NCI-H2227 treated with DMSO at 0.1 percent for 48 hours (cell line): ENCODE data around the gene ANKRD50.

Experiments
- DNase-seq: peaks from one replicate; lab custom pipeline; 2025; lab: John Stamatoyannopoulos, UW

Gene ANKRD50

GRCh38 chr4:124633285-124633941 is 79.1 kb downstream of the ANKRD50 start:
- no peak for DNase-seq

GRCh38 chr4:124632439-124632838 is 80.1 kb downstream of the ANKRD50 start:
- no peak for DNase-seq

DNA sequence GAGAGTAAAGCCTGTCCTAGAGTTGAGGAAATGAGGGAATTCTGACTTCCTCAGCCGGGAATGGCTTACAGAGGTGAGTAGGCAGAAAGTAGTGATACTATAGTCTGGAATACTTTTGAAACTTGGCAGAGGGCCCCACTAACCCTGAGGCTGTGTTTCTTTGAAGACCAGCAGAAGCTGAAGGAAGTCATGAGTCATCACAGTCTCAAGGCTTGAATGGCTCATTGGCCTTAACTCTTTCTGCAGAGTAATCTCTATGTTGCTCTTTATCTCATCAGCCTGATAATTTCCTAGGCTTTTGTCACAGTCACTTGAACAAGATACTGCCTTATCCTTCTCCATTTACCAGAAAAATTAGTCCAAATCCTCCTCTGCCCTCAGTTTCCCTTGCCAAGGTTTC is 80.8 kb downstream of the ANKRD50 start:
- no peak for DNase-seq

DNA sequence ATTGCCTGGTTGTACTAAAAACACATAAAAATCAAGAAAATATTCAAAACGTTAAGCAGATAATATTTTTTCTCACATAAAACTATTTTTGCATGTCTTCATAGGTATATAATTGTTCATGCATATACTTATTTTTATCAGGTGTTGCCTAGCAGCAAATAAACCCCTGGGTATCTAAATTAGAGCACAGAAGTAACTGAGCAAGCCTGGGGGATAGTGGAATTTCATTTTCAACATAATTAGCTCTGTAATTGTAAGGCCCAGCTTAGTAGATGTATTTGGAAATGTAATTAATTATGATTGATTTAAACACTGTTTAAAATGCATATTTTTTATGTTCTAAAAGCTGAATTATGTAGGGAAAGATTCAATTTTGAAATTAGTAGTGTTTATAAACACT is 82.9 kb downstream of the ANKRD50 start:
- DNase-seq, result no peak
